ENCODE data around the gene PTPN7. TPM values are rescaled to one million over a fixed set of nuclear protein-coding genes. Genes with fewer than 3 reads are reported as not detected.
"Not testable (repeated sequence)": the region's sequence is repeated elsewhere in the genome, so short reads cannot be mapped to it uniquely, and the experiment has no call there.

The PTPN7 gene
- total RNA-seq, 1 donor from 2014 or later, result not detected

GRCh38 chr1:202112859-202113689, 47.3 kb downstream of the PTPN7 start:
- FAIRE-seq (no peak), DNase-seq (ENCODE audit: low spot score in 2 of 2) (no peak)

GRCh38 chr1:202111589-202111988, 48.8 kb downstream of the PTPN7 start:
- not testable (repeated sequence) for DNase-seq (ENCODE audit: low spot score in 2 of 2); FAIRE-seq

- DNase-seq (ENCODE audit: low spot score in 2 of 2) (no peak), FAIRE-seq (no peak)
Measured at GRCh38 chr1:202110977-202111376, 49.4 kb downstream of the PTPN7 start.

GRCh38 chr1:202107801-202108731, 52.3 kb downstream of the PTPN7 start:
- DNase-seq (ENCODE audit: low spot score in 2 of 2), result no peak
- FAIRE-seq, result no peak

GRCh38 chr1:202107321-202107761, 53.1 kb downstream of the PTPN7 start:
- DNase-seq (ENCODE audit: low spot score in 2 of 2) (no peak), FAIRE-seq (no peak)

GRCh38 chr1:202106340-202107254, 53.8 kb downstream of the PTPN7 start:
- no peak for DNase-seq (ENCODE audit: low spot score in 2 of 2)
- no peak for FAIRE-seq

- DNase-seq (ENCODE audit: low spot score in 2 of 2) (no peak), FAIRE-seq (no peak)
Measured at GRCh38 chr1:202105571-202106339, 54.6 kb downstream of the PTPN7 start.

- FAIRE-seq (no peak), DNase-seq (ENCODE audit: low spot score in 2 of 2) (no peak)
Measured at GRCh38 chr1:202104073-202104472, 56.3 kb downstream of the PTPN7 start.

GRCh38 chr1:202101184-202101583, 59.2 kb downstream of the PTPN7 start:
- DNase-seq (ENCODE audit: low spot score in 2 of 2), result no peak

More at GRCh38 chr1:202101184-202101583, 59.2 kb downstream of the PTPN7 start:
- FAIRE-seq, result no peak

Other genes starting within 250 kb of the PTPN7 start
- 0.41 TPM for gene LMOD1, start 214.1 kb downstream of the PTPN7 start, total RNA-seq
- gene TIMM17A, start 205.1 kb downstream of the PTPN7 start, total RNA-seq, result 56.3 TPM
- gene RNPEP, start 178.0 kb downstream of the PTPN7 start, total RNA-seq, result 11.4 TPM
- gene ELF3, start 150.0 kb downstream of the PTPN7 start, total RNA-seq, result under 0.01 TPM
- gene GPR37L1, start 37.7 kb downstream of the PTPN7 start, total RNA-seq, result 0.82 TPM
- 99.1 TPM for gene ARL8A, start 15.9 kb downstream of the PTPN7 start, total RNA-seq
- 0.41 TPM for gene LGR6, start 33.2 kb upstream of the PTPN7 start, total RNA-seq
- gene UBE2T, start 181.3 kb upstream of the PTPN7 start, total RNA-seq, result 35.5 TPM
- 24.5 TPM for gene PPP1R12B, start 188.1 kb upstream of the PTPN7 start, total RNA-seq

All from frontal cortex (tissue), 4 donors.